DND-41 (cell line): ENCODE measurements around the gene RGS9.

ENCODE experiments used
- ATAC-seq: fragments of 200-7000 bp; cut with Tn5 transposase; 3 replicates; pipeline ENCODE4 v1.9.1; 2021; ENCODE audit warnings: low read depth; ENCODE audit not compliant: insufficient read depth
- DNase-seq: peaks from one replicate; pipeline ENCODE4 v3.0.0-alpha.2; 2020
- H2AFZ ChIP-seq: 2 replicates; pipeline ENCODE4 v1.6.0; 2012; ENCODE audit warnings: low read depth, low read length
- H3K27ac ChIP-seq: 2 replicates; pipeline ENCODE4 v1.5.1; 2012; ENCODE audit warnings: low read length, inconsistent platforms
- H3K27me3 ChIP-seq: fragments of 200-600 bp; sonication (generic); 2 replicates; pipeline ENCODE4 v1.6.0; 2012; ENCODE audit warnings: low read length, mild to moderate bottlenecking, inconsistent platforms; ENCODE audit not compliant: insufficient read depth, poor library complexity
- H3K36me3 ChIP-seq: 2 replicates; pipeline ENCODE4 v1.5.1; 2012; ENCODE audit warnings: low read length, inconsistent platforms; ENCODE audit not compliant: insufficient read depth
- H3K4me1 ChIP-seq: 2 replicates; pipeline ENCODE4 v1.5.1; 2012; ENCODE audit warnings: mild to moderate bottlenecking, low read length; ENCODE audit not compliant: insufficient read depth
- H3K4me2 ChIP-seq: 2 replicates; pipeline ENCODE4 v1.6.0; 2012; ENCODE audit warnings: mild to moderate bottlenecking, moderate library complexity, low read length, inconsistent platforms; ENCODE audit not compliant: insufficient read depth
- H3K4me3 ChIP-seq, 2 experiments: fragments of 200-600 bp in 1 of 2; shearing (Covaris generic) in 1 of 2; 2 replicates each; pipeline ENCODE4 v1.5.1; 2012 to 2016; ENCODE audit warnings: inconsistent platforms in 2 of 2, low read length in 2 of 2, mild to moderate bottlenecking in 2 of 2, low read depth in 1 of 2, moderate library complexity in 1 of 2
- H3K79me2 ChIP-seq: 2 replicates; pipeline ENCODE4 v1.6.0; 2012; ENCODE audit warnings: low read length, inconsistent platforms; ENCODE audit not compliant: insufficient read depth
- H3K9ac ChIP-seq: 2 replicates; pipeline ENCODE4 v1.6.0; 2012; ENCODE audit warnings: low read depth, mild to moderate bottlenecking, inconsistent platforms, low read length, moderate library complexity
- H3K9me3 ChIP-seq: 2 replicates; pipeline ENCODE4 v1.5.1; 2012; ENCODE audit warnings: low read length, moderate library complexity, mild to moderate bottlenecking, inconsistent platforms; ENCODE audit not compliant: insufficient read depth, severe bottlenecking
- H4K20me1 ChIP-seq: 2 replicates; pipeline ENCODE4 v1.6.0; 2012; ENCODE audit warnings: low read length; ENCODE audit not compliant: insufficient read depth
- EZH2 ChIP-seq: IDR thresholded peaks from 3 replicates; pipeline ENCODE4 v1.6.1; 2012; ENCODE audit warnings: borderline replicate concordance, low read depth, mild to moderate bottlenecking, moderate library complexity, low read length, inconsistent platforms; ENCODE audit not compliant: severe bottlenecking
- TF ChIP-seq, protein P1 (sequence below): IDR thresholded peaks from 2 replicates; pipeline ENCODE4 v1.5.1; 2012; ENCODE audit warnings: borderline replicate concordance, low read length, moderate library complexity, mild to moderate bottlenecking; ENCODE audit not compliant: poor library complexity, severe bottlenecking; ENCODE audit errors: extremely low read depth

The RGS9 gene

DNA sequence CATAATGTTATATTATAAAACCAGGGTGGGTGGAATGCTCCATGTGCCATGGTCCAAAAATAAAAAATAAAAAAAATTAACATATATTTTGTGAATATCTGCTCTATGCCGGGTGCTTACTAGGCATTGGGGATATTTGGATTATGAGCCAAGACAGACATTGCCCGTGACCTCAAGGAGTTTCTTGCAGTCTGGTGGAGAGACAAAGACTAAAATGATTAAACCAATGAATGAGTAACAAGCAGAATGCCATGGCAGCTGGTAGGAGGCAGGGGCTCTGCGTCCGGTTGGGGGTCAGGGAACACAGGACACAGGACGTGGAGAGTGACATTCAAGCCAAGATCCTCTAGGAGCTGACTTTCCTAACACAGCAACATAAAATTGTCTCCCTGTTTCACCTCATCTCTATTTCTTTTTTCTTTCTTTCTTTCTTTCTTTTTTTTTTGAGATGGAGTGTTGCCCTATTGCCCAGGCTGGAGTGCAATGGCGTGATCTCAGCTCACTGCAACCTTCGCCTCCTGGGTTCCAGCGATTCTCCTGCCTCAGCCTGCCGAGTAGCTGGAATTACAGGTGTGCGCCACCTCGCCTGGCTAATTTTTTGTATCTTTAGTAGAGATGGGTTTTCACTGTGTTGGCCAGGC is 35.4 kb downstream of the RGS9 start:
- peaks cover 7% of the 10 kb centered on the region; the same call in 1 of the 2 replicates for H3K36me3 ChIP-seq
- no peak for ATAC-seq
- H2AFZ ChIP-seq = no peak overlapping the region
- no peak for TF ChIP-seq EZH2
- TF ChIP-seq, protein P1, sequence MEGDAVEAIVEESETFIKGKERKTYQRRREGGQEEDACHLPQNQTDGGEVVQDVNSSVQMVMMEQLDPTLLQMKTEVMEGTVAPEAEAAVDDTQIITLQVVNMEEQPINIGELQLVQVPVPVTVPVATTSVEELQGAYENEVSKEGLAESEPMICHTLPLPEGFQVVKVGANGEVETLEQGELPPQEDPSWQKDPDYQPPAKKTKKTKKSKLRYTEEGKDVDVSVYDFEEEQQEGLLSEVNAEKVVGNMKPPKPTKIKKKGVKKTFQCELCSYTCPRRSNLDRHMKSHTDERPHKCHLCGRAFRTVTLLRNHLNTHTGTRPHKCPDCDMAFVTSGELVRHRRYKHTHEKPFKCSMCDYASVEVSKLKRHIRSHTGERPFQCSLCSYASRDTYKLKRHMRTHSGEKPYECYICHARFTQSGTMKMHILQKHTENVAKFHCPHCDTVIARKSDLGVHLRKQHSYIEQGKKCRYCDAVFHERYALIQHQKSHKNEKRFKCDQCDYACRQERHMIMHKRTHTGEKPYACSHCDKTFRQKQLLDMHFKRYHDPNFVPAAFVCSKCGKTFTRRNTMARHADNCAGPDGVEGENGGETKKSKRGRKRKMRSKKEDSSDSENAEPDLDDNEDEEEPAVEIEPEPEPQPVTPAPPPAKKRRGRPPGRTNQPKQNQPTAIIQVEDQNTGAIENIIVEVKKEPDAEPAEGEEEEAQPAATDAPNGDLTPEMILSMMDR = no peak
- H3K27me3 ChIP-seq = no peaks in the 10 kb centered on the region
- H3K79me2 ChIP-seq = no peaks in the 10 kb centered on the region
- DNase-seq = no peak
- H3K4me3 ChIP-seq = no peak overlapping the region
- peak overlapping the region; percentile 49; the same call in 1 of the 2 replicates for H3K4me2 ChIP-seq
- H3K9me3 ChIP-seq = no peaks in the 10 kb centered on the region
- peaks cover 53% of the 10 kb centered on the region for H3K4me1 ChIP-seq
- H3K27ac ChIP-seq = peak overlapping the region; percentile 93
- H3K9ac ChIP-seq = peak overlapping the region; percentile 52
- H4K20me1 ChIP-seq = no peaks in the 10 kb centered on the region

DNA sequence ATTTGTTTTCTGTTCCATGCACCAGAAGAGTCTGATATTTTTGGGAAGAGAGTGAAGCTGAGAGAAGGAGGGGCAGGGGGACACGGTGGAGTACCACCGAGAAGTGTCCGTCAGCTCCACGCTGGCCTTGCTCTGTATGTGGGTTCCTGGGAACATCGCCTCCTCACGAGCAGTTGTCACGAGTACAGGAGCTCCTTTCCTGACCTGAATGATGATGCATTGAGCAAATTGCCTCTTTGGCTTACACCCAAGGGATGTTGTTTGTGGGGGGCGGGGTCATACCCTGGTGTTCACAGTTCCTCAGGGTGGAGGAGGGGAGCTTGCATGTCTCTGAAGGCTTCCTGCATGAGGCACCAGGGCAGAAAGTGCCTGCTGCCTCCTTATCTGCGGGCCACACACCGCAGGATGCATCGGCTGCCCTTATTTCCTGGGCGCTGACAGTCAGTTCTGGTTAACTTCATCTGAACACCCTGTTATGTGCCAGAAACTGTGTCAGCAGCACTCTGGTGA is 36.2 kb downstream of the RGS9 start:
- peaks cover 4% of the 10 kb centered on the region; the same call in 1 of the 2 replicates for H3K36me3 ChIP-seq
- H3K4me1 ChIP-seq = peaks cover 60% of the 10 kb centered on the region
- DNase-seq (peak; percentile 95), ATAC-seq (peak; percentile 93)
- no peaks in the 10 kb centered on the region for H3K9me3 ChIP-seq
- peak overlapping the region in 1 of 2 experiments; percentile 10; a peak in 1 of 4 replicates for H3K4me3 ChIP-seq
- H3K27me3 ChIP-seq = no peaks in the 10 kb centered on the region
- TF ChIP-seq, protein P1 = peak; percentile 35
- no peak for TF ChIP-seq EZH2
- peak overlapping the region; percentile 52 for H3K9ac ChIP-seq
- H3K4me2 ChIP-seq = peak overlapping the region; percentile 49
- H3K27ac ChIP-seq = peak overlapping the region; percentile 93
- peak overlapping the region; percentile 23; the same call in 1 of the 2 replicates for H2AFZ ChIP-seq
- H3K79me2 ChIP-seq = no peaks in the 10 kb centered on the region
- H4K20me1 ChIP-seq = no peaks in the 10 kb centered on the region

DNA sequence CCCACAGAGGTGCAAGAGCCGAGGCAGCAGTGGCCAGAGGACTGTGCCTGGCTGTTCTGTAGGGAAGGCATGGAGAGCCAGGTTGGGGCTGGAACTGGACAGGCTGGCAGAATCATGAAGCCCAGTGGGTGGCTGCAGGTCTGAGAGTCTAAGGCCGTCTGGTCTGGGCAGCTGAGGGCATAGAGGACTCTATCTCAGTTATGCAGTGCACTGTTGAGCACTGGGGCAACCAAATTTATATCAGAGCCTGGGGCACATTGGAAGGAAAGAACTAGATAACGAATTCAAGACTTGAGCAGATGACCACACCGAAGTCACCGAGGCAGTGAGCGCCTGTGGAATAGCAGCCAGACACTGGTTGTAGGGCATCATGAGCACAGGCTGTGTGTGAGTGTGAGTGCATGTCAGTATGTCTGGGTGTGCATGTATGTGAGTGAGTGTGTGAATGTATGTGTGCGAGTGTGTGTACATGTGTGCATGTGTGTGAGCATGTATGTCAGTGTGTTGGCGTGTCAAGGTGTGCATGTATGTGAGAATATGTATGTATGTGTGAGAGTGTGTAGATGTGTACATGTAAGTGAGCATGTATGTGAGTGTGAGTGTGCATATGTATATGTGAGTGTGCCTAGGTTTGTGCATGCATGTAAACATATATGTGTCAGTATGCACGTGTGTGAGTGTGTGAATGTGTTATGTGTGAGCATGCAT is 37.0 kb downstream of the RGS9 start:
- peaks cover 68% of the 10 kb centered on the region for H3K4me1 ChIP-seq
- H2AFZ ChIP-seq = peak overlapping the region; percentile 23; the same call in 1 of the 2 replicates
- peak overlapping the region in 1 of 2 experiments; percentile 10; a peak in 1 of 4 replicates for H3K4me3 ChIP-seq
- peak overlapping the region; percentile 52 for H3K9ac ChIP-seq
- H3K27ac ChIP-seq = peak overlapping the region; percentile 93
- peaks cover 4% of the 10 kb centered on the region; the same call in 1 of the 2 replicates for H3K36me3 ChIP-seq
- no peaks in the 10 kb centered on the region for H3K79me2 ChIP-seq
- ATAC-seq (no peak; the same call in 2 of the 3 replicates), DNase-seq (no peak)
- H4K20me1 ChIP-seq = no peaks in the 10 kb centered on the region
- no peak for TF ChIP-seq EZH2
- TF ChIP-seq, protein P1 = no peak
- H3K9me3 ChIP-seq = no peaks in the 10 kb centered on the region
- H3K4me2 ChIP-seq = peak overlapping the region; percentile 49
- H3K27me3 ChIP-seq = no peaks in the 10 kb centered on the region
